GM13976 (cell line): ENCODE results near the gene HDAC10.
"Not testable (repeated sequence)": the region's sequence is repeated elsewhere in the genome, so short reads cannot be mapped to it uniquely, and the experiment has no call there.

Source experiments
- DNase-seq: peaks from one replicate; pipeline ENCODE4 v3.0.0; 2012; ENCODE audit warnings: low spot score
- CTCF ChIP-seq: IDR thresholded peaks from 2 replicates; pipeline ENCODE4 v1.5.1; 2012; ENCODE audit warnings: borderline replicate concordance, mild to moderate bottlenecking; ENCODE audit not compliant: insufficient read depth; ENCODE audit errors: extremely low read depth, missing control alignments, control extremely low read depth
- in situ Hi-C: fragments of 300-500 bp; cut with MboI; formaldehyde crosslinking; loops from one replicate; pipeline ENCODE4 v1.12.0; 2022; ENCODE audit warnings: low sequenced_read_pairs, mixed read lengths, inconsistent platforms; ENCODE audit not compliant: unreplicated experiment

Gene HDAC10

GRCh38 chr22:50208939-50209892, 41.8 kb downstream of the HDAC10 start:
- DNase-seq, result no peak
- TF ChIP-seq CTCF, result no peak
- in situ Hi-C loops, result loop anchor here (10.0 kb wide), 1 partner anchor 54 kb away; no protein-coding TSS in a partner anchor

GRCh38 chr22:50208430-50208938, 42.6 kb downstream of the HDAC10 start:
- no peak for DNase-seq
- no peak for TF ChIP-seq CTCF
- in situ Hi-C loops, result loop anchor here (10.0 kb wide), 1 partner anchor 54 kb away; no protein-coding TSS in a partner anchor

- in situ Hi-C loops, result loop anchor here (10.0 kb wide), 1 partner anchor 53 kb away; no protein-coding TSS in a partner anchor
- no peak for TF ChIP-seq CTCF
- DNase-seq, result no peak
Observed at GRCh38 chr22:50207383-50208140, 43.5 kb downstream of the HDAC10 start.

- DNase-seq, result no peak
- in situ Hi-C loops, result loop anchor here (10.0 kb wide), 1 partner anchor 52 kb away; no protein-coding TSS in a partner anchor
- peak; percentile 24 for TF ChIP-seq CTCF
Observed at GRCh38 chr22:50206599-50206998, 44.5 kb downstream of the HDAC10 start.

GRCh38 chr22:50205781-50206569, 45.1 kb downstream of the HDAC10 start:
- in situ Hi-C loops, result loop anchor here (10.0 kb wide), 1 partner anchor 51 kb away; no protein-coding TSS in a partner anchor
- DNase-seq, result no peak
- no peak for TF ChIP-seq CTCF

- DNase-seq, result not testable (repeated sequence)
- in situ Hi-C loops, result loop anchor here (10.0 kb wide), 1 partner anchor 50 kb away; no protein-coding TSS in a partner anchor
Observed at GRCh38 chr22:50204998-50205397, 46.1 kb downstream of the HDAC10 start.
